Right renal pelvis (tissue), 4 donors: Measurements from ENCODE around the gene TMOD2. TPM values are rescaled to one million over a fixed set of nuclear protein-coding genes. Genes with fewer than 3 reads are reported as not detected.

Source experiments
- DNase-seq, 4 donors: peaks; one replicate each; pipeline ENCODE4 v3.0.0-alpha.2; 2013; ENCODE audit warnings: low read depth in 4 of 4, low spot score in 3 of 4, missing footprints in 1 of 4
- polyA plus RNA-seq, 4 donors: library from polyadenylated mRNA; unstranded; fragments of 120-200 nt; gene quantifications; one replicate each; pipeline ENCODE4 v1.2.1, GENCODE V29; 2013; ENCODE audit not compliant: insufficient read length in 4 of 4

TMOD2 gene
- polyA plus RNA-seq, 4 donors = 3.9 to 5.3 (median 4.7) TPM

- DNase-seq = no peak
Measured at GRCh38 chr15:51735228-51736010, 16.0 kb upstream of the TMOD2 start.

- DNase-seq = no peak
Measured at GRCh38 chr15:51736069-51736468, 15.3 kb upstream of the TMOD2 start.

- no peak for DNase-seq
Measured at GRCh38 chr15:51736751-51737521, 14.5 kb upstream of the TMOD2 start.

GRCh38 chr15:51737522-51738305 is 13.7 kb upstream of the TMOD2 start, which contains the start of gene LYSMD2:
Gene LYSMD2 (minus strand): TSS chr15:51737655. CDS start chr15:51737622, 33 bp downstream.
- no peak for DNase-seq

- DNase-seq = no peak
Measured at GRCh38 chr15:51738553-51738952, 12.8 kb upstream of the TMOD2 start.

DNA sequence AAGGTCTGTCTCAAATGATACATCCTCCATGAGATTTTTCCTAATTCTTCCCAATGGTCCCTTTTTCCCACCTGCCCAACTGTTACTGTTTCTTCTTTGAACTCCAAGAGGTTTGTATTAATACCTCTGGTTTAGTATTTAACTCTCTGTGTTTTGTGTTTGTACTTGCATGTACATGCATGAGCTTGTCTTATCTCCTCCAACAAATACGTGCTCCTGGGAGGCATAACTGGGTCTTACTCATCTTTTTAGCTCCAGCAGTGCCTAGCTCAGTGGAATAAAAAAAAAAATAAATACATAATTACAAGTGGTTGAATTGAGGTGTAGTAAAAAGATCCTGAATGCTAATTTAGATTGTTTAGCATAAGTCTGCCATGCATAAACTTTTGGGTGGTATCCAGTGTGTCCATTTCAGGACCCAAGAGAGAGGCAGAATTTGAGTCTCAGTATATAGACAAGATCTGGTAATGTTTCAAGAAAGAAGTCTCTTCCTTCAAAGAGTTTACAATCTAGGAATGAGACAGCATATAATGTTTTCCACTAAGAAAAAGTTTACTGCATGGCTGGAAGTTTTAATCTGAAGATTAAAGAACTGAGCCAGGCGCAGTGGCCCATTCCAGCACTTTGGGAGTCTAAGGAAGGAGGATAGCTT is 12.2 kb upstream of the TMOD2 start:
- no peak for DNase-seq

GRCh38 chr15:51749307-51749706 is 2.1 kb upstream of the TMOD2 start:
- no peak for DNase-seq

DNA sequence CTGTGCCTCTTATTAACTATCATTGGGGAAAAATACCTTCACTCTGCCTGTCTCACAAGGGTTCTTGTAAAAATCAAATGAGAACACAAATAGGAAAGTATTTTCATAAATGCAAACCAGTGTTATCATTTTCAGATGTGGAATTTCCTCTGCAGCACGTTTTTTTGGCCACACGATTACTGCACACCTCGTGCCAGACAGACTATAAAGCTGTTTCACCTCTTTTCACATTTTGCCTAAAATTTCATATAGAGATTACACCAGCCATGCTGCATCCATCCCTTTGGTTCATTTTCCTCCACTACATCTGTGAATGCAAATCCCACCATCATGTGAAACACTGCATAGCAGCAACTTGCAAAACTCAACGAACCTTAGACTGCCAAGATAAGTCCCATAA is 1.2 kb upstream of the TMOD2 start:
- DNase-seq = no peak

DNA sequence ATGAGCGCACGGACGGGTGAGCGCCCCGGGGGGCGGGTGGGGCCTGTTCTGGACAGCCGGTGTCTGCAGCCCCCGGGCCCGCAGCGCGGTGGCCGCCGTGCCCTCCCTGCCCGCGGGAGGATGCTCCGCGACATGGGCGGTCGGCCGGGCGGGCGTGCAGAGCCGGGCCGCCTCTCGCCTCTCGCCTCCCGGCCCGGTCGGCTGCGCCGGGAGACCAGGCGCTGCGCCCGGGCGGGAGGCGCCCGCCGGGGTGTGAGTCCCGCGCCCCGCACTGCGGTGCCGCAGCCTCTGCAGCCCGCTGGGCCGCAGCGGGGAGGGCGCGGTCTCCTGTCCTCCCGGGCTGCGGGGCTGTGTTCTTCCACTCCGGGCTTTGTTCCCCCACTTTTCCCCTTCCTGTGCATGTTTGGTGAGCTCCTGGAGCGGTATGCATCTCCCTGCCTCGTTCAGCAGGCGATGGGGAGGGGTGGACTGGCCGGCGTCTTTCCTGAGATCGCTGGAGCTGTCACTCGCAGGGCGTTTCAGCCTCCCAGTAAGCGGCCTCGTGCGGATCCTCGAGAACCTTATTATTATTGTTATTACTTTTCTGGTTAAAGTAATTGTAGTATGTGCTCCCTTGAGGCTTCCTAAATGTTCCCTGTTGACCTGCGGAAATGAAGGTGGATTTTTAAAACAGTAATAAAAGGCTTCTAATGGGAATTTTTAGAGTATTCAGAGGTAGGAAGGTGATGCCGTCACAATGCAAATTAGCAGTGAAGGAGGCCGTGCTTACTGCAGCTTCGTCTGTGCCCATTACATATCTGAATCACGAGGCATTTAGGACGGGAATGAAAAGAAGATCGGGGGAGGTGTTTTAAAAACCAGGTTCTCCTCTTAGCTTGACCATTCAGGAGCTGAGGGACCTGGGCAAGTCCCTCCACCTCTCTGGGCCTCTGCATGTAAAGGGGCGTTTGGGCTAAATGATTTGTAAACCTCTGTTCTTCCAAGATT is 593 bp downstream of the TMOD2 start:
- DNase-seq = no peak

- no peak for DNase-seq
Measured at GRCh38 chr15:51752888-51753287, 1.5 kb downstream of the TMOD2 start.

DNA sequence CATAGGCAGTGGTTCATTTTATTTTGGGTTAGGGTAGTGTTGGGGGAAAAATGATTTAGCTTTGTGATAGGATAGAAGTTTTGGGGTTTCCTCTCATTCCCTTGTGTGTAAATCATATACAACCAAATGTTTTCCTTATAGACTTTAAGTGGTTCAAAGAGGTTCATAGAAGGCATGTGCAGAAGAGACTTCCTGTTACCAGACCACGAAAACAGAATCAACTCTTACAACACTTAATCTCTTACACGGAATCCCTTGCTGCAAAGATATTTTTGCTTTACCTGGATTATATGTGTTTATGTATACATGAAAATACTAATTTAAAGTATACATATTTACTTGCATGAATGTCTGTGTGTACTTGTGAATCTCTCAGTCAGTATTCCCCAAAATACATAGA is 2.9 kb downstream of the TMOD2 start:
- no peak for DNase-seq

- no peak for DNase-seq
Measured at GRCh38 chr15:51755790-51756189, 4.4 kb downstream of the TMOD2 start.

DNA sequence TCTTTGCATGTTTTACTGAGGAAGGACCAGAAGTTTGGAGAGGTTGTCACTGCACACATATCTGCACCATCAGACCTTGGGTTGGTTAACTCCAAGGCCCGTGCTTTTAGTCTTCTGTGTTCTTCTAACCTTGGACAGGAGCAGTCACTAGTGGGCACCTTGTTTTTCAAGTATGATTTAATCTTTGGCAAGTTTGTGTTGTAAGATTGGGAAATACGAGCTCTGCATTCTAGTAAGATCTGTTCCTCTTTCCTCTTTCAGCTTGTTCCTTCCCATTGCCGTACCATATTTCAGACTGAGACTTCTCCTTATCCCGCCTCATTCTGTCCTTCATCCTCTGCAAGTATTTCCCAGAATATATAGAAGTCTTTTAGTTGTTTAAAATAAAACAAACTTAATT is 5.1 kb downstream of the TMOD2 start:
- no peak for DNase-seq

DNA sequence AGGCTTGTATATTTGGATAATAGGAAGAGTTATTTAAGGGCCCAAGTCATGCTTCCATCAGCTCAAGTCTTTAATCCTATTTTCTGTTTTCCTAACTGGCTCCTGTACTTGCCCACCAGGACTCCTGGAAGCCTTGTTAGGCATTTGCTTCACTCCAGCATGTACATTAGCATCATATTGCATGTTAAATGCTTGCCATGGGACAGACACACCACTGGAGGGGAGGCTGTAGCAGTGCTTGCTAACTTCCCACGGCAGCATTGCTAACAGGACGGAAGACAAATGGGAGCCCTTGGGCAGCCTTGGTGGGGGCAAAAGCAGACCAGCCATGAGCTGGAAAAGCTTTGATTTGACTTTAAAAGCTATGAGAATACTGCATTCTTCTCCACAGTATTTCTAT is 6.1 kb downstream of the TMOD2 start:
- no peak for DNase-seq

DNA sequence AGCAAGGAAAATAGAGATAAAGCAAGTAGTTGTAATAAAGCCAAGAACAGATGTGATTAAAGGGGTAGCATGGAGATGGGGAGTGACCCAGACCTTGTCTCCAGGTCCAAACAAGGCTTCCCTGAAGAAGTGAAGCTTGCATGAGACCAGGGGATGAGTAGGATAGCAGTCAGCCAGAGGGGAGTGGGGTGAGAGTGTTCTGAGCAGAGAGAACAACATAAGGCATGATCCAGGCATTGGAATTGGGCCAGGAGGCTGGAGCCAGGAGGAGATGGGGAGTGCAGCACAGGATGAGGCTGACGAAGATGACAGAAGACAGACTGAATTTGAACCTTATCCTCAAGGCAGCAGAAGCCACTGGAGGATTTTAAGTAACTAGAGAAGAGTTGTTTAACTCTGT is 7.2 kb downstream of the TMOD2 start:
- DNase-seq = no peak

DNA sequence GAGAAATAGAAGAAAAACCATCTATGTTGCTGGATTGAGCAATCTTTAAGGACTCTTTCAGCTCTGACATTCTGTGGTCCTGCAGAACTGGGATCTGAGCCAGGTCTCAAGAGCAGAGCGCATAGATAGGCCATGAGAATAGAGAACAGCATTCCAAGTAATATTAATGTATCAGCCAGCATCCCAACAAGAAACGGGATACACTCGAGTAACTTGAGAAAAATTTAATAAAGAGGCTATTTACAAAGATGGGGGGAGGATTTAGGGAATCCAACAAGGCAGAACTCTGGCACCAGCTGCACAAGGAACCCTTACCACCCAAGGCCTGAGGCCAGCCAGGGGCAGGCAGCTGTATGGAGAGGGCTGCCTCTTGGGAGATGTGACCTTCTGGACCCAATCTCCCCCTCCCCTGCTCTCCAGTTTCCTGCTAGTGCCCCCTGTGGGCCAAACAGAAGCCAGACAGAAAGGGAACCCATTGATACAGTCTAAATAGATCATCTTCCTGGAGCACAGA is 8.2 kb downstream of the TMOD2 start:
- no peak for DNase-seq

- DNase-seq = no peak
Measured at GRCh38 chr15:51760805-51761204, 9.4 kb downstream of the TMOD2 start.

- no peak for DNase-seq
Measured at GRCh38 chr15:51765751-51766150, 14.4 kb downstream of the TMOD2 start.

GRCh38 chr15:51766341-51766740 is 14.9 kb downstream of the TMOD2 start:
- DNase-seq = no peak
